Thyroid gland (tissue), 4 donors: ENCODE results near the gene EVA1C. TPM values are rescaled to one million over a fixed set of nuclear protein-coding genes. Genes with fewer than 3 reads are reported as not detected.

Experiments used
- DNase-seq, 2 donors: peaks; one replicate each; pipeline ENCODE4 v3.0.0-alpha.2; 2019
- H3K27ac ChIP-seq, 3 donors: fragments of 200-600 bp; sonication (generic); 1 replicate in 2 of 3; 2 replicates in 1 of 3; pipeline ENCODE4 v1.5.1; 2016 to 2019; ENCODE audit warnings: mild to moderate bottlenecking in 1 of 3, moderate library complexity in 1 of 3
- H3K27me3 ChIP-seq: fragments of 200-600 bp; sonication (generic); one replicate; pipeline ENCODE4 v1.5.1; 2019
- H3K36me3 ChIP-seq, 2 donors: fragments of 200-600 bp; sonication (generic); one replicate each; pipeline ENCODE4 v1.5.1; 2016 to 2019
- H3K4me1 ChIP-seq, 2 donors: fragments of 200-600 bp; sonication (generic); one replicate each; pipeline ENCODE4 v1.5.1; 2017 to 2019
- H3K4me3 ChIP-seq, 3 donors: fragments of 200-600 bp; sonication (generic); replicated peaks in 1 of 3; 1 replicate in 2 of 3; 2 replicates in 1 of 3; pipeline ENCODE4 v1.5.1; 2016; ENCODE audit warnings: mild to moderate bottlenecking in 1 of 3
- H3K9me3 ChIP-seq: fragments of 200-600 bp; sonication (generic); one replicate; pipeline ENCODE4 v1.5.1; 2017
- POLR2A ChIP-seq, 2 donors: fragments of 450-650 bp; IDR thresholded peaks; one replicate each; pipeline ENCODE4 v1.6.1; 2017; ENCODE audit warnings: antibody characterized with exemption in 2 of 2, mild to moderate bottlenecking in 2 of 2, moderate library complexity in 1 of 2
- WGBS, 2 donors: methylation state at CpG; one replicate each; pipeline ENCODE4 v1.1.5; 2017; 5-methylcytosine and 5-hydroxymethylcytosine counted together
- intact Hi-C: fragments of 100-400 bp; cut with DNase I; formaldehyde crosslinking; loops from one replicate; pipeline ENCODE4 v1.15.1; 2023
- total RNA-seq, 4 donors: library from RNA; depleted of rRNA; stranded (reverse); fragments of >200 nt; gene quantifications; one replicate each; pipeline ENCODE4 v1.2.3, GENCODE V29; 2016
- TF ChIP-seq, protein P1 (sequence below), 6 experiments: fragments of 200-600 bp in 3 of 6; fragments of 450-650 bp in 3 of 6; sonication (generic) in 3 of 6; IDR thresholded peaks; one replicate each; pipeline ENCODE4 v1.5.1; 2016 to 2019; ENCODE audit warnings: antibody characterized with exemption in 6 of 6, mild to moderate bottlenecking in 2 of 6, inconsistent platforms in 1 of 6, moderate library complexity in 1 of 6

Gene EVA1C
- total RNA-seq, 4 donors from 2014 or later: 25.4 to 44.6 (median 35.2) TPM

DNA sequence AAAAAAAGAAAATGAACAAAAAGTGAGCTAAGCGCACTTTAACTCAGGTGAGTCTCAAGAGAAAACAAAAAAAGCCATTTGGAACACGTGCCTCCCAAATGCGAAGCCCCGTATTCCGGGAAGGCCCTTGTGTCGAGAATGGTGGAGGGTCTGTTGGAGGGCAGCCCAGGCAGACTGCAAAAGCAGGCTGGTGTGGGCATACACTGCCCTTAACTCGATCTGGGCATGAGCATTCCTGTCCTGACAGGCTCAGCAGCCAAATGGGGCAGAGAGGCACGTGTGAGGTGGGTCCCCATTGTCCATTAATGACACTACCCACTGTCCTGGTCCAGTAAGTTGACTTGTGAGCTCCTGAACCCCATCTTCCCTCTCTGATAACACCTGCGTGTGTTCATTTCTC is 57.7 kb downstream of the EVA1C start:
- intact Hi-C loops: no loop called here
- no peak overlapping the region for H3K4me3 ChIP-seq

DNA sequence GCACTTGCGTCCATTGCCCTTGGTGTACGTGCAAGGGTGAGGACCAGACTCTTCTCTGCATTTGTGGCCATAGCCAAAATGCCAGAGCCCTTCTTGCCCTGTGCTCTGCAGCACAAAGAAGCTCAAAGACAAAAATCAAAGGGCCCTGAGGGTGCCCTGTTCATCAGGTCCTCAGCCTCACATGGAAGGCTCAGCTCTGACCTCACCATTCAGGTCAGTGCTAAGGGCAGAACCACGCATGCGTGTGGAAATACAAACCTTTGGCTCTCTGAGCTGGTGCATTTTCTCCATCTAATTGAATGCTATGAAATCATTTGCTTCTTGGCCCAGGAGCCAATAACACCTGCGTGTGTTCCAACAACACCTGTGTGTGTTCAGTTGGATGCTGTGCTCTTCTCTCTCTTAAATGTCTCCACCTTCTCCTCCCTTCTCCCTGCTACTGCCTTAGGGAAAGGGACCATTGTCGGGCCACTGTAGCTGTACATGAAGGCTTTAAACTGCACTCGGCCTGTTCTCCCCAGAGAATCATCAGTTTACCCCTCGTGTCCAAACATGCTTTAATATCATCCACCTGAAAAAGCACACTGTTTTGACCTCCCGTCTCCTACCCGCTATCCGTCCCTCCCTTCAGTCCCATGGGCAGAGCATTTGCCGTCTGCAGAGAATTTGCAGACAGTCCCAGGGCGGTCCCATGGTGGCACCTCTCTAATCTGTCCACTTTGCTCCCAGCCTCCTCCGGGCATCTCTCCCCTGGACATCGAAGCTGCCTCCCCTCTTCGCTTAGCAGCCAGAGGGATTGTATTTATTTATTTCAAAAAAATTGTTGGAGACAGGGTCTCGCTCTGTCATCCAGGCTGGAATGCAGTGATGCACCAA is 60.6 kb downstream of the EVA1C start:
- Histone ChIP-seq H3K36me3 (peaks cover 13 to 19% of the 10 kb centered on the region in 2 donors), H3K4me3 (no peak overlapping the region), H3K9me3 (no peaks in the 10 kb centered on the region), H3K27ac (no peak overlapping the region), H3K27me3 (no peaks in the 10 kb centered on the region), H3K4me1 (no peaks in the 10 kb centered on the region)
- intact Hi-C loops: no loop called here
- WGBS, 2 donors: 96 to 98% methylated on average over 16 to 17 of the region's 17 CpGs
- no peak for TF ChIP-seq POLR2A (IDR thresholded peaks at IDR 0.05)
- TF ChIP-seq, protein P1, sequence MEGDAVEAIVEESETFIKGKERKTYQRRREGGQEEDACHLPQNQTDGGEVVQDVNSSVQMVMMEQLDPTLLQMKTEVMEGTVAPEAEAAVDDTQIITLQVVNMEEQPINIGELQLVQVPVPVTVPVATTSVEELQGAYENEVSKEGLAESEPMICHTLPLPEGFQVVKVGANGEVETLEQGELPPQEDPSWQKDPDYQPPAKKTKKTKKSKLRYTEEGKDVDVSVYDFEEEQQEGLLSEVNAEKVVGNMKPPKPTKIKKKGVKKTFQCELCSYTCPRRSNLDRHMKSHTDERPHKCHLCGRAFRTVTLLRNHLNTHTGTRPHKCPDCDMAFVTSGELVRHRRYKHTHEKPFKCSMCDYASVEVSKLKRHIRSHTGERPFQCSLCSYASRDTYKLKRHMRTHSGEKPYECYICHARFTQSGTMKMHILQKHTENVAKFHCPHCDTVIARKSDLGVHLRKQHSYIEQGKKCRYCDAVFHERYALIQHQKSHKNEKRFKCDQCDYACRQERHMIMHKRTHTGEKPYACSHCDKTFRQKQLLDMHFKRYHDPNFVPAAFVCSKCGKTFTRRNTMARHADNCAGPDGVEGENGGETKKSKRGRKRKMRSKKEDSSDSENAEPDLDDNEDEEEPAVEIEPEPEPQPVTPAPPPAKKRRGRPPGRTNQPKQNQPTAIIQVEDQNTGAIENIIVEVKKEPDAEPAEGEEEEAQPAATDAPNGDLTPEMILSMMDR (IDR thresholded peaks at IDR 0.05): no peak
- no peak for DNase-seq

More for the DNA sequence above, 57.7 kb downstream of the EVA1C start:
- Histone ChIP-seq H3K27ac (no peak overlapping the region), H3K9me3 (no peaks in the 10 kb centered on the region), H3K36me3 (peaks cover 13 to 19% of the 10 kb centered on the region in 2 donors), H3K4me1 (no peaks in the 10 kb centered on the region), H3K27me3 (no peaks in the 10 kb centered on the region)
- WGBS, 2 donors: 84 to 93% methylated on average over 9 of the region's 9 CpGs
- TF ChIP-seq, protein P1 (IDR thresholded peaks at IDR 0.05): no peak
- TF ChIP-seq POLR2A (IDR thresholded peaks at IDR 0.05): no peak
- DNase-seq: no peak

DNA sequence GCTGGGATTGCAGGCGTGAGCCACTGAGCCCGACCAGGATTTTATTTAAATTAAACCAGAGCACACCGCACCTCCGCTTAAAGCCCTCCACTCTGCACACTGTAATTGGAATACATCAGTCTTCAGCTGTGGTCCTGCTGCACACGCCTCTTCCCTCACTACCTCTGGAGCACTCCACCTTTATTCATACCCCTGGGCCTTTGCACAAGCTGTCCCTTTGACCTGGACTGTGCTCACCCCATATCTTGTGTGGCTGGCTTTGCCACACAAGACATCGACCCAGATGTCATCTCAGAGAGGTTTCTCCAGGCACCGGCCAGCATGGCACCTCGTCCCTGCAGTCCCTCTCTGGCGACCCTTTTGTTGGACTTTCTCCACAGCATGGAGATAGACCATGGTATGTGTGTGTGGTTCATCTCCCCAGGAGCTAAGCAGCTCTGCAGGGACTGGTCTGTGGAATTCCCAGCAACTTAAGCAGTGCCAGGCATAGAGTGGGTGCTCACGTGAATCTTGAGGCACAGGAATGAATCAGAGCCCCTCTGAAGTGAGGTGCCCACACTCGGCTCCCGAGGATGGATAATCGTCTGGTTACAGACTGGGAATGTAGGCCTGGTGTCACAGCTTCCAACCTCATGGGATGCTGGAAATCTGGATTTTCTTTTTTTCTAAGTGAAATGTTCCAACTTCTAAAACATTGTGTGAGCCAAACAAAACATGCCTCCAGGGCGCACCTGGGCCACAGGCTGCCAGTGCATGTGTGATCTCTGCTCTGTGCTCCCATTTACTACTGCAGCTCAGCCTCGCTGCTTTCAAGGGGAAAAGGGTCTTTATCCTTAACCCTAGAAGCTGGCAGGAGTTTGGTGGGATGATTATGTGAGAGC is 61.9 kb downstream of the EVA1C start:
- WGBS, 2 donors: 88 to 95% methylated on average over 15 of the region's 15 CpGs
- DNase-seq: no peak
- Histone ChIP-seq H3K27ac (no peak overlapping the region), H3K4me1 (peaks cover 6 to 7% of the 10 kb centered on the region in 2 donors), H3K4me3 (no peak overlapping the region), H3K36me3 (peaks cover 2 to 9% of the 10 kb centered on the region in 2 donors), H3K9me3 (no peaks in the 10 kb centered on the region), H3K27me3 (no peaks in the 10 kb centered on the region)
- intact Hi-C loops: no loop called here
- TF ChIP-seq, protein P1 (IDR thresholded peaks at IDR 0.05): no peak
- TF ChIP-seq POLR2A (IDR thresholded peaks at IDR 0.05): no peak

DNA sequence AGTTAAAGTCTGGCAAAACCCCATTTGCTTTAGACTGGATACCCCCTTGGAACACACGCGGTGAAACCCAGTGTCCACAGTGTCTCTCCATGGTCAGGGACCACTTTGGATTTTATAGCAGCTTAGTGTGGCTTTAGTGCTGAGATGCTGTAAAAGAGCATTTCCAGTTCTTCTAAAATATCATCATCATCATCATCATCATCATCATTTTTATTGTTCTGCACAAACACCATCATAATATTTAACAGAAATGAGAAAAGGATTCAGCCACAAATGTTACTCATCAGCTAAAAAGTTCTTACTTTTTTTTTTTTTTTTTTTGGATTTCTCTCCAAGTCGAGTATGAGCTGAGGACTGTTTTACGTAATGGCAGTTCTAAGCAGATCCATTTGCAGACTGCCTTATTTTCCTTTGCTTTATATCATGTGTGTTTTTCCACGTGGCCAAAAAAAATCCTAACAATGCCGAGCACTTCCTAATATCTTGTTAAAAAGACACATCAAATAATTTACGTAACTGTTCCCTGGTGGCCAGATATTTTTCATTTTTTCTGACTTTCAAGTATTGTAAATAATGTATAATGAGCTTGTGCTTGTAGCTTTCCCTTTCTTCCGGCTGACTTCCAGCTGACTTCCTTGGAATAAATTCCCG is 62.8 kb downstream of the EVA1C start:
- WGBS, 2 donors: 62 to 66% methylated on average over 9 of the region's 9 CpGs
- Histone ChIP-seq H3K4me1 (peaks cover 6 to 7% of the 10 kb centered on the region in 2 donors), H3K9me3 (no peaks in the 10 kb centered on the region), H3K36me3 (peaks cover 0 to 2% of the 10 kb centered on the region in 2 donors), H3K4me3 (no peak overlapping the region), H3K27me3 (no peaks in the 10 kb centered on the region), H3K27ac (no peak overlapping the region)
- no peak for TF ChIP-seq POLR2A (IDR thresholded peaks at IDR 0.05)
- TF ChIP-seq, protein P1 (IDR thresholded peaks at IDR 0.05): no peak
- intact Hi-C loops: no loop called here
- no peak for DNase-seq
